ENCODE data around the gene PTPRR.

The PTPRR gene

DNA sequence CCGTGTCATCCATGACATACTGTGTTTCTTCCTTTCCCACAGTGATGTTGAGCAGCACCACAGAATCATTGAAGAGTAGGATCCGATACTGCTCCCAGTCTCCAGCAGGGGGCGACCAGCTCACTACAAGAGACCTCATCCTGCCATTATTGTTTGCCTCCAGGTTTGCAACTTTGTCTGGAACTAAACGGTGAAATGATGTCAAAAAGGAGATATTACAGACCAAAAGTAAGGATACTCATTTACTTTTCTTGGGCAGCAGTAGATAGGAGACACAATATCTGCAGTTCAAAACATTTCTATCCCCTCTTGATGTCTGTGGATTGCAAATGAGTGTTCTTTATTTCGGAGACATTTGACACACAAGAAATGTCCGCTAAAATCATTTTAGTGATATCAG, 330.5 kb downstream of the PTPRR start:
- DNase-seq: peak; percentile 38

Data from NCI-H146 (cell line).